ENCODE results near the gene SOD1. TPM values are rescaled to one million over a fixed set of nuclear protein-coding genes. Genes with fewer than 3 reads are reported as not detected.
A peak's percentile ranks its signal among the peaks of the same experiment; 100 is the strongest.

The SOD1 gene
- total and polyA plus RNA-seq, 2 donors (not counting 1 experiment from before 2014, with no cell fraction given) = 91.2 to 123 TPM

DNA sequence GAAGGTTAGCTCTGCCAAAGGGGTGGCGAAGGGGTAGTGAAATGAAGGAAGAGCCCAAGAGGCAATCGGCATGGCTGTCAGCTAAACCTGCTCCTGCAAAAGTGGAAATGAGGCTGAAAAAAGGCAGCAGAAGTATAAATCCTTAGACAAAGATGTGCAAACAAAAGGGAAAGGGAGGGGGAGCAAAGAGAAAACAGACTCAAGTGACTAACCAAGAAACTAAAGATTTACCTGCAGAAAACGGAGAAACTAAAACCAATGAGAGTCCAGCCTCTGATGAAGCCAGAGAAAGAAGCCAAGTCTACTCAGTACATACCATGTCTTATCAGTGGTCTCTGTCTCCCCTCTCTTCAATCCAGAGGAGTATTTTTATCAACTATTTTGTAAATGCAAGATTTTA lies 47.1 kb downstream of the SOD1 start:
- 100% methylated on average over 2 of the region's 3 CpGs for WGBS (ENCODE audit: insufficient coverage)
- Histone ChIP-seq H3K9ac (ENCODE audit: low read length) (no peak overlapping the region), H3K4me2 (replicated peaks; ENCODE audit: low read depth, low read length, poor library complexity, severe bottlenecking) (no peak overlapping the region), H3K27me3 (replicated peaks in 1 of 4; ENCODE audit: control extremely low read depth in 1 of 4, control insufficient read depth in 3 of 4, insufficient read depth in 4 of 4, low read length in 3 of 4) (no peaks in the 10 kb centered on the region), H3K4me3 (ENCODE audit: control extremely low read depth in 1 of 5, extremely low read depth in 1 of 5, insufficient read depth in 1 of 5, low read depth in 2 of 5, low read length in 4 of 5) (no peak overlapping the region), H3K79me2 (ENCODE audit: control insufficient read depth, insufficient read depth, low read length) (peaks cover 73% of the 10 kb centered on the region), H3K36me3 (replicated peaks in 1 of 2; ENCODE audit: control extremely low read depth in 1 of 2, control insufficient read depth in 1 of 2, extremely low read depth in 1 of 2, insufficient read depth in 2 of 2, low read length in 1 of 2) (peaks cover 10 to 28% of the 10 kb centered on the region in 2 experiments), H3K27ac (ENCODE audit: low read length in 2 of 2) (no peak overlapping the region), H3K9me3 (ENCODE audit: control extremely low read depth in 1 of 3, control insufficient read depth in 2 of 3, insufficient read depth in 1 of 3, low read length in 2 of 3) (no peaks in the 10 kb centered on the region), H2AFZ (ENCODE audit: insufficient read depth, low read depth, low read length, poor library complexity, severe bottlenecking) (no peak overlapping the region), H3K4me1 (ENCODE audit: control insufficient read depth in 2 of 2, insufficient read depth in 2 of 2, low read length in 2 of 2) (peaks cover 12 to 20% of the 10 kb centered on the region in 2 donors), H4K20me1 (ENCODE audit: control insufficient read depth, insufficient read depth, low read length, poor library complexity, severe bottlenecking) (peaks cover 58% of the 10 kb centered on the region)
- TF ChIP-seq EZH2 (IDR thresholded peaks at IDR 0.05; ENCODE audit: borderline replicate concordance, insufficient read depth, low read depth, low read length, poor library complexity, severe bottlenecking) = no peak
- TF ChIP-seq, protein P1, sequence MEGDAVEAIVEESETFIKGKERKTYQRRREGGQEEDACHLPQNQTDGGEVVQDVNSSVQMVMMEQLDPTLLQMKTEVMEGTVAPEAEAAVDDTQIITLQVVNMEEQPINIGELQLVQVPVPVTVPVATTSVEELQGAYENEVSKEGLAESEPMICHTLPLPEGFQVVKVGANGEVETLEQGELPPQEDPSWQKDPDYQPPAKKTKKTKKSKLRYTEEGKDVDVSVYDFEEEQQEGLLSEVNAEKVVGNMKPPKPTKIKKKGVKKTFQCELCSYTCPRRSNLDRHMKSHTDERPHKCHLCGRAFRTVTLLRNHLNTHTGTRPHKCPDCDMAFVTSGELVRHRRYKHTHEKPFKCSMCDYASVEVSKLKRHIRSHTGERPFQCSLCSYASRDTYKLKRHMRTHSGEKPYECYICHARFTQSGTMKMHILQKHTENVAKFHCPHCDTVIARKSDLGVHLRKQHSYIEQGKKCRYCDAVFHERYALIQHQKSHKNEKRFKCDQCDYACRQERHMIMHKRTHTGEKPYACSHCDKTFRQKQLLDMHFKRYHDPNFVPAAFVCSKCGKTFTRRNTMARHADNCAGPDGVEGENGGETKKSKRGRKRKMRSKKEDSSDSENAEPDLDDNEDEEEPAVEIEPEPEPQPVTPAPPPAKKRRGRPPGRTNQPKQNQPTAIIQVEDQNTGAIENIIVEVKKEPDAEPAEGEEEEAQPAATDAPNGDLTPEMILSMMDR (IDR thresholded peaks at IDR 0.05) = no peak
- CTCF ChIA-PET = interaction anchor here (1.4 kb wide), 1 partner anchor 80 kb away, joined by 4 read pairs; no protein-coding TSS in a partner anchor
- intact Hi-C loops (cut with micrococcal nuclease) = no loop called here
- no peak for ATAC-seq (ENCODE audit: low read depth)
- H3K4me3 Mint-ChIP-seq = no peak overlapping the region
- POLR2A ChIA-PET = no interaction called here
- H3K27ac Mint-ChIP-seq = peak overlapping the region; percentile 67
- H3K4me1 Mint-ChIP-seq = peaks cover 48% of the 10 kb centered on the region
- no peak for DNase-seq
- H3K27me3 Mint-ChIP-seq = no peaks in the 10 kb centered on the region
- no peaks in the 10 kb centered on the region for H3K9me3 Mint-ChIP-seq (ENCODE audit: insufficient read depth)

- DNase-seq (no peak), ATAC-seq (ENCODE audit: low read depth) (no peak)
- POLR2A ChIA-PET = no interaction called here
- H3K36me3 ChIP-seq (replicated peaks in 1 of 2; ENCODE audit: control extremely low read depth in 1 of 2, control insufficient read depth in 1 of 2, extremely low read depth in 1 of 2, insufficient read depth in 2 of 2, low read length in 1 of 2) = peaks cover 10 to 18% of the 10 kb centered on the region in 2 experiments
- no peak overlapping the region for H3K27ac Mint-ChIP-seq
- H3K4me1 ChIP-seq (ENCODE audit: control insufficient read depth in 2 of 2, insufficient read depth in 2 of 2, low read length in 2 of 2) = peaks cover 16 to 20% of the 10 kb centered on the region in 2 donors
- H3K4me1 Mint-ChIP-seq = peaks cover 55% of the 10 kb centered on the region
- H3K9me3 ChIP-seq (ENCODE audit: control extremely low read depth in 1 of 3, control insufficient read depth in 2 of 3, insufficient read depth in 1 of 3, low read length in 2 of 3) = no peaks in the 10 kb centered on the region
- H3K4me3 Mint-ChIP-seq = no peak overlapping the region
- TF ChIP-seq, protein P1 (IDR thresholded peaks at IDR 0.05) = no peak
- no peak for TF ChIP-seq EZH2 (IDR thresholded peaks at IDR 0.05; ENCODE audit: borderline replicate concordance, insufficient read depth, low read depth, low read length, poor library complexity, severe bottlenecking)
- no peak overlapping the region for H3K9ac ChIP-seq (ENCODE audit: low read length)
- CTCF ChIA-PET = no interaction called here
- H3K4me2 ChIP-seq (replicated peaks; ENCODE audit: low read depth, low read length, poor library complexity, severe bottlenecking) = no peak overlapping the region
- no peak overlapping the region for H2AFZ ChIP-seq (ENCODE audit: insufficient read depth, low read depth, low read length, poor library complexity, severe bottlenecking)
- intact Hi-C loops (cut with micrococcal nuclease) = no loop called here
- H3K27me3 Mint-ChIP-seq = no peaks in the 10 kb centered on the region
- no peaks in the 10 kb centered on the region for H3K9me3 Mint-ChIP-seq (ENCODE audit: insufficient read depth)
- H3K79me2 ChIP-seq (ENCODE audit: control insufficient read depth, insufficient read depth, low read length) = peaks cover 81% of the 10 kb centered on the region
- peaks cover 66% of the 10 kb centered on the region for H4K20me1 ChIP-seq (ENCODE audit: control insufficient read depth, insufficient read depth, low read length, poor library complexity, severe bottlenecking)
- H3K4me3 ChIP-seq (ENCODE audit: control extremely low read depth in 1 of 5, extremely low read depth in 1 of 5, insufficient read depth in 1 of 5, low read depth in 2 of 5, low read length in 4 of 5) = no peak overlapping the region
- no peak overlapping the region for H3K27ac ChIP-seq (ENCODE audit: low read length in 2 of 2)
- H3K27me3 ChIP-seq (replicated peaks in 1 of 4; ENCODE audit: control extremely low read depth in 1 of 4, control insufficient read depth in 3 of 4, insufficient read depth in 4 of 4, low read length in 3 of 4) = no peaks in the 10 kb centered on the region
These were observed 48.0 kb downstream of the SOD1 start for GRCh38 chr21:31707499-31707898.
